ENCODE measurements around the gene CSTPP1. TPM values are rescaled to one million over a fixed set of nuclear protein-coding genes. Genes with fewer than 3 reads are reported as not detected.
"Not testable (repeated sequence)": the region's sequence is repeated elsewhere in the genome, so short reads cannot be mapped to it uniquely, and the experiment has no call there.

The CSTPP1 gene
- total RNA-seq, 1 donor, result 5.8 TPM

DNA sequence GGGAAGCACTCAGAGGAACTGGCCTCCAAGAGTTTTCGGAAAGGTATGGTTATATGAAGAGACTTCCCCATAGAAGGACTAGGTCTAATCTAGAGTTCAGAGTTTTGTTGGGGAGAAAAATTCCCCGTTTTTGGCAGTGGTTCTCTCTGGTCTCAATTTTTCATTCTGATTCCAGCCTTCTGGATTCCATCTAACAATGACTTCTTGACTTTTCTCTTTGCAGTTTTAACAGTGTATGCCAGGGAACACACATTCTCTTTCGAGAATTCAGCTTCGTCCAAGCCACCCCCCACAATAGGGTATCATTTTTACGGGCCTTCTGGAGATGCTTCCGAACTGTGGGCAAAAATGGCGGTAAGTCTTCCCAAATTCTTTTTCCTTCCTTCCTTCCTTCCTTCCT lies 115.6 kb downstream of the CSTPP1 start:
- no peaks in the 10 kb centered on the region for H3K4me1 ChIP-seq (ENCODE audit: insufficient read depth, low read length)
- H3K4me3 ChIP-seq (ENCODE audit: low read length), result no peak overlapping the region
- H3K9me3 ChIP-seq (ENCODE audit: low read depth, low read length), result no peaks in the 10 kb centered on the region
- H3K27me3 ChIP-seq (ENCODE audit: insufficient read depth, low read length), result no peaks in the 10 kb centered on the region

DNA sequence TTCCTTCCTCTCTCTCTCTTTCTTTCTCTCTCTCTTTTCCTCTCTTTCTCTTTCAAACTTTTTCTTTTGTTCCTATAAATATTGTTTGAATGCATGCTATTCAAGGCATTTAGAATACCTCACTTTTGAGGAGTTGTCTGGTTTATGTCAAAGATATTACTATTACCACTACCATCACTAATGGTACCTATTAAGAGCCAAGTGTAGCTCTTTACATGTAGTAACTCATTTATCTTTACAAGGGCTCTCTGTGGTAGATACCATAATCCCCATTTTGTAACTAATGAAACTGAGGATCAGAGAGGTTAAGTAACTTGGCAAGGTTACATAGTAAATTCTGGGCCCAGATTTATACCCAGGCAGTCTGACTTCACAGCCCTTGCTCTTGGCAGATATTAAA lies 116.0 kb downstream of the CSTPP1 start:
- Histone ChIP-seq H3K4me1 (ENCODE audit: insufficient read depth, low read length) (no peaks in the 10 kb centered on the region), H3K4me3 (ENCODE audit: low read length) (no peak overlapping the region), H3K27me3 (ENCODE audit: insufficient read depth, low read length) (no peaks in the 10 kb centered on the region), H3K9me3 (ENCODE audit: low read depth, low read length) (no peaks in the 10 kb centered on the region)

DNA sequence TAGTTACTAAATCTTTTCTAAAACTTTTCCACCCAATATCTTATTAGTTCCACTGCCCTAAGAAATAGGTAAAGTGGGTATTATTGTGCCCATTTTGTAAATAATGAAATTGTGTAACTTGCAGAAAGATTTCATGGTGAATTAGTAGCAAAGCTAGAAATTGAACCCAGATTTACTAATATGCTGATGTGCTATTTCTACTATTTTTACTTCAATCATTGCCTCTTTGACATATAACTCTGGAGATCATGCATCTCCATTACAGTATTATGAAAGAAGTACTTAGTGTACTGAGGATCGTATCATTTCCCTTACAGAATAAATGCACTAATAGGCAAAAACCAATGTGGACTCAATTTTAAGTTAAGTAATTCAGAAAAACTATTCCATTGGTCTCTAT lies 119.0 kb downstream of the CSTPP1 start:
- Histone ChIP-seq H3K9me3 (ENCODE audit: low read depth, low read length) (no peaks in the 10 kb centered on the region), H3K4me3 (ENCODE audit: low read length) (no peak overlapping the region), H3K4me1 (ENCODE audit: insufficient read depth, low read length) (no peaks in the 10 kb centered on the region), H3K27me3 (ENCODE audit: insufficient read depth, low read length) (no peaks in the 10 kb centered on the region)

DNA sequence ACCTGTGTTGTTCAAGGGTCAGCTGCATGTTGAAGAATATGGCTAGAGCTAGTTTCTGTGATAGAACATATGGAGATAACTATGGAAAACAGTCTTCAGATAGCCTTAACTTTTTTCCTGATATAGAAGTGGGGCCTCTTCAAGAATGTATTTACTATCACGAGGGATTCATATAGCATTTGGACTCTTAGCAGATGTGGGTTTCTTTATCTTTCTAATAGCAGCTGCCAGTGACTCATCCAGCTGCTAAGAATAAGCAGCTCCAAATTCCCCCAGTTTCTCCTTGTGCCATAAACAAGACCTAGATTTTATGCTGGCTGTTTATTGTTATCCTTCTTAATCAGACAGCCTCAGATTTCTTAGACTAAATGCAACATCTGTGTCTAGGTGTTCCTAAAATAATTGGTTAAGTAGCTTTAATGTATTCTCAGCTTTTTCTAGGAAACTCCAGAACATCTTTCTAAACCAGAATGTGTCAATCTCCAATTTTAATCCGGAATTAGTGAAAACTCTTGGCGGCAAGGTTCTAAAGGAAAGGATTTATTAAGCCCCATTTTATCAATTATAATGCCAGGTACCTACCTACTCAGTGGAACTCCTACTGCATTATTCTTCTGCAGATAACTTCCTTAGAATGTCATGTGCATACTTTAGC lies 119.8 kb downstream of the CSTPP1 start:
- Histone ChIP-seq H3K9me3 (ENCODE audit: low read depth, low read length) (no peaks in the 10 kb centered on the region), H3K4me3 (ENCODE audit: low read length) (no peak overlapping the region), H3K27me3 (ENCODE audit: insufficient read depth, low read length) (no peaks in the 10 kb centered on the region), H3K4me1 (ENCODE audit: insufficient read depth, low read length) (no peaks in the 10 kb centered on the region)

DNA sequence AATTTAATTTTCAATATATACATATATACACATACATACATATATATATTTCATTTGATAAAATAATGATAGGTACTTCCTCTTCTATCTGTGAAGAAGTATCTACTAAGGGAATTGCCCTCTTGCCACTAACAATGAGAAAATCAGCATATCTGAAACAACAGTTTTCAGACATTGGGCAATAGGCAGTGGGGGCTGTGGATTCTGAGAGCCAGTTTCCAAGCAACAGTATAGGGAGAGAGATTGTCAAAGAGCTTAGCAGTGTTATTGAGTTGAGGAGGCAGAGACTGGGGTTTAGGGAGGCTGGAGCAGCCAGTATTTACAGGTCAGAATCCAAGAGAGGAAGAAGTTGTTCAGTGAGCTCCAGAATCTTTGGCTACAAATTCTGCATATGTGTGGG lies 120.8 kb downstream of the CSTPP1 start:
- no peaks in the 10 kb centered on the region for H3K27me3 ChIP-seq (ENCODE audit: insufficient read depth, low read length)
- H3K4me3 ChIP-seq (ENCODE audit: low read length), result no peak overlapping the region
- H3K9me3 ChIP-seq (ENCODE audit: low read depth, low read length), result no peaks in the 10 kb centered on the region
- H3K4me1 ChIP-seq (ENCODE audit: insufficient read depth, low read length), result no peaks in the 10 kb centered on the region

DNA sequence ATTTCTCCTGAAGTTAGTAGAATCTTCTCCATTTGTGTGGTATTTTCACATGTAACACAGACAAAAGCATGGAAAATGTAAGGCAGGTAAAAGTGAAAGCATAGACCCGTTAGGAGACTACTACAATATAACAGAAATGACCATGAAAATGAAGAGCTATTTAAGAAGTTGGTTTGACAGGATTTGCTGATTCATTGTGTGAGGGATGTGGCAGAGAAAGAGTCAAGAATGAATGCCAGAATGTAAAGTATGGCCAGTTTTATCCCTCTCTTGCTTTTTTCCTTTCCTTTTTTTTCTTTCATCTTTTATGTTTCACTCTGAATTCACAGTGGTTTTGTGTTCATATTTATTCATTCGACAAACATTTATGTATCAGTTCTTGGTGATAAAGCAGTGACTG lies 124.2 kb downstream of the CSTPP1 start:
- Histone ChIP-seq H3K4me3 (ENCODE audit: low read length) (no peak overlapping the region), H3K27me3 (ENCODE audit: insufficient read depth, low read length) (no peaks in the 10 kb centered on the region), H3K9me3 (ENCODE audit: low read depth, low read length) (no peaks in the 10 kb centered on the region), H3K4me1 (ENCODE audit: insufficient read depth, low read length) (no peaks in the 10 kb centered on the region)

DNA sequence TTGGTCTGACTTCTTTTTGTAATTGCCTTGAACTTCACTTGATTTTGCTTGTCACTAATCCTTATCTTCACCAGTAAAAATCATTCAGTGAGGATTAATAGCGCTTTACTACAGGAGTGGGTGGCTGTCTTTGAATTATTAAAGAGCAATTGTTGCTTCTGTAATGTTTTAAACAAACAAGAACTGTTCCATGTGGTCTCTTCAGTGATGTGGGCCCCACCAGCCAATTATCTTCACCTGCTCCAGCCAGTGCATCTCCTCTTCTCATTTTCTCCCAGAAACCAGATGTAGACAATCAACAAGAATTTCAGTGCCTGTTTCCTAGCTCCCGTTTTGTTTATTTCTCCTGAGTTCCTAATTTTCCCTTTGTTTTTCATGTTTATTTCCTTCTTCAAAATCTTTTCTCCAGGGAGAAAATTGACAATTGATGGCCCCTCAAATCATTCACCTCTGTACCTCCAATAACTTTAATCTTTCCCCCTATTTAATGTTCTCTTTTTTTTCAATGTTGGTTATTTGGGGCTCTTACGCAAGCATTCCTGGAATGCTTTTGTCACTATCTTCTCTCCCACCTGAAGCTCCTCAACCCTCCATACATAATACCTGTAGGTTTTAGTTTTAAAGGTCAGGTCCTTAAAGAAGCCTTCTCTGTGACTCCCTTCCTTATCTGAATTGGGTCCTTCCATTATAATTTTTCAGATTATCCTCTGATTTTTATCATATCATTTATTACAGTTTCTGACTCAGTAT lies 125.0 kb downstream of the CSTPP1 start:
- H3K9me3 ChIP-seq (ENCODE audit: low read depth, low read length), result no peaks in the 10 kb centered on the region
- no peaks in the 10 kb centered on the region for H3K4me1 ChIP-seq (ENCODE audit: insufficient read depth, low read length)
- H3K4me3 ChIP-seq (ENCODE audit: low read length), result no peak overlapping the region
- H3K27me3 ChIP-seq (ENCODE audit: insufficient read depth, low read length), result no peaks in the 10 kb centered on the region

DNA sequence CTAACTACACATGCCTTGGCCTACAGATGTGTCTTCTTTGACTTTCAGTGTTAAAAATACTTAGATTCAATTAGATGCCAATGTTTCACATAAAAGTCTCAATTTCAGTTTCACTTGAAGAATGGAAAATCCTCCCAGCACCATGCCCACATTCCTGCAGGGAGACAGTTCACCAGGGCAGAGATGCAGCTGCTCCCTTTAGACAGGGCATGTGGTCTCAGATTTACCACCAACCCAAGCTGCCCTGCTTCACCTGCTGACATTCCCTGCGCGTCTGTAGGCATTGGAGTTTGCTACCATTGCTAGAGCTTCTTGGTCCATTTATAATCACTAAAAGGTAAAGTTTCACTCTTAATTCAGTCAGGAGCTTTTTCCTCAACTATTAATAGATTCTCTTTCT lies 126.2 kb downstream of the CSTPP1 start:
- H3K27me3 ChIP-seq (ENCODE audit: insufficient read depth, low read length), result no peaks in the 10 kb centered on the region
- H3K4me3 ChIP-seq (ENCODE audit: low read length), result no peak overlapping the region
- no peaks in the 10 kb centered on the region for H3K4me1 ChIP-seq (ENCODE audit: insufficient read depth, low read length)
- no peaks in the 10 kb centered on the region for H3K9me3 ChIP-seq (ENCODE audit: low read depth, low read length)

DNA sequence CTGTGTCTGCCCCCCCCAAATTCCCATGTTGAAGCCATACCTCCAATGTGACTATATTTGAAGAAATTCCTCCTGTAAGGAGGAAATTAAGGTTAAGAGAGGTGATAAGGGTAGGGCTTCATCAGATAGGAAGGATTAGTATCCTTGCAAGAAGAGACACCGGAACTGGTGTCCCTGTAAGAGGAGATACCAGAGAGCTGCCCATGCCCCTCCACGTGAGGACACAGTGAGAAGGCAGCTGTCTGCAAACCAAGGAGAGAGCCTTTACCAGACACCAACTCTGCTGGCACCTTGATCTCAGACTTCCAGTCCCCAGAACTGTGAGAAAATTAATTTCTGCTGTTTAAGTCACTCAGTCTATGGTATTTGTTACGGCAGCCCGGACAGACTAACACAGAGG lies 130.8 kb downstream of the CSTPP1 start:
- Histone ChIP-seq H3K9me3 (ENCODE audit: low read depth, low read length) (no peaks in the 10 kb centered on the region), H3K27me3 (ENCODE audit: insufficient read depth, low read length) (no peaks in the 10 kb centered on the region), H3K4me1 (ENCODE audit: insufficient read depth, low read length) (no peaks in the 10 kb centered on the region), H3K4me3 (ENCODE audit: low read length) (no peak overlapping the region)

DNA sequence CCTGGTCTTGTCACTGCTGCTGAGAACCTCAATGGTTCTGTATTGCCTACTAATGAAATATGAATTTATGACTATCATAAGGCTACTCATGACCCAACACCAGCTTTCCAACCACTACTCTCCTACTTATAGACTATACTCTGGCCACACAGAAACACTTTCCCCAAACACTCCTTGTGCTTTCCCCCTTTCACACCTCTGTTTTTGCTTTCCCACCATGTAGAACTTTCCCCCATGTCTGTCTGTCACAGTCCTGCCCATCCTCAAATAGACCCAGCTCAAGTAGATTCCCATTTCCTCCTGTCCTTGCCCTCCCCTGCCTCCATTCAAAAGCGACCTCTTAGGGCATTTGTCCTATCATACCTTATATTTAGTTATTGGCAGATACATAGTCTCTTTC lies 134.2 kb downstream of the CSTPP1 start:
- Histone ChIP-seq H3K27me3 (ENCODE audit: insufficient read depth, low read length) (no peaks in the 10 kb centered on the region), H3K4me1 (ENCODE audit: insufficient read depth, low read length) (no peaks in the 10 kb centered on the region), H3K9me3 (ENCODE audit: low read depth, low read length) (no peaks in the 10 kb centered on the region), H3K4me3 (ENCODE audit: low read length) (no peak overlapping the region)

DNA sequence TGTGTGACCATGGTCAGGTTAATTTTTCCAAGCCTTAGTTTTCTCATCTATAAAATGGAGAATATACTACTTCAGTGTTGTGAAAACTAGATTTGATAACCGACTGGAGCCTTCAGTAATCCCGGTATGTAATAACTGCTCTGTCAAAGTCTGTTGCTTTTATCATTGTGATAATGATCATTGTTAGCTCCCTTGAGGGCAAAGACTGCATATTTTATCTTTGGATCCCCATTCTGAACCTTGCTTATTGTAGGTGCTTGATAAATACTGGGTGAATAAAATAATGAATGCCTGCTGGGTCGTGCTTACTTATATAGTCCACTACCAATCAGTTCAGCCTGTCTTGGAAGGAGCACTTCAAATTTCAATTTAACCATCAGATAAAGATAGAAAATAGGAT lies 134.8 kb downstream of the CSTPP1 start:
- H3K4me3 ChIP-seq (ENCODE audit: low read length), result no peak overlapping the region
- H3K9me3 ChIP-seq (ENCODE audit: low read depth, low read length), result no peaks in the 10 kb centered on the region
- H3K4me1 ChIP-seq (ENCODE audit: insufficient read depth, low read length), result no peaks in the 10 kb centered on the region
- no peaks in the 10 kb centered on the region for H3K27me3 ChIP-seq (ENCODE audit: insufficient read depth, low read length)

DNA sequence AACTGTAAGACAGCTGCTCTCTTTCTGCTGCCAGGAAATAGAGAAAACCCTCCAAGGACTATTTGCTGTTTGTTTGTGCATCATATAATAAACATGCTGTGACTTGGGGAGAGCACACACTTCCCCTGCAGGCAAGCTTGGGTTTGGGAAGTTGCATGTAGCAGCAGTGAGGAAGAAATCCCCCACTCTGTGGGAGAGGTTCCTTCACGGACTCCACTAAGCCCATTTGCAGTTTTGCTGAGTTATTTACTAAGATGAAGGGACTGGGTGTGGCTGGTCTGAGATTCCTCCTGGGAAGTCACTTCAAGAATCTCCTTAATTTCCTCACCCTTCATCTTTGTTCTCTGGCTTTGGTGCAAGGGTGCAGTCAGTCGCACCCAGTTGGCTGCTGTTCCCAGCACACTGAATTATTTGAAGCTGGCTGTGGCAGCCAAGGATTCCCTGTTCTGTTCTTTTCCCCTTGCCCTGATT lies 135.3 kb downstream of the CSTPP1 start:
- H3K4me3 ChIP-seq (ENCODE audit: low read length), result no peak overlapping the region
- H3K4me1 ChIP-seq (ENCODE audit: insufficient read depth, low read length), result no peaks in the 10 kb centered on the region
- no peaks in the 10 kb centered on the region for H3K27me3 ChIP-seq (ENCODE audit: insufficient read depth, low read length)
- no peaks in the 10 kb centered on the region for H3K9me3 ChIP-seq (ENCODE audit: low read depth, low read length)

DNA sequence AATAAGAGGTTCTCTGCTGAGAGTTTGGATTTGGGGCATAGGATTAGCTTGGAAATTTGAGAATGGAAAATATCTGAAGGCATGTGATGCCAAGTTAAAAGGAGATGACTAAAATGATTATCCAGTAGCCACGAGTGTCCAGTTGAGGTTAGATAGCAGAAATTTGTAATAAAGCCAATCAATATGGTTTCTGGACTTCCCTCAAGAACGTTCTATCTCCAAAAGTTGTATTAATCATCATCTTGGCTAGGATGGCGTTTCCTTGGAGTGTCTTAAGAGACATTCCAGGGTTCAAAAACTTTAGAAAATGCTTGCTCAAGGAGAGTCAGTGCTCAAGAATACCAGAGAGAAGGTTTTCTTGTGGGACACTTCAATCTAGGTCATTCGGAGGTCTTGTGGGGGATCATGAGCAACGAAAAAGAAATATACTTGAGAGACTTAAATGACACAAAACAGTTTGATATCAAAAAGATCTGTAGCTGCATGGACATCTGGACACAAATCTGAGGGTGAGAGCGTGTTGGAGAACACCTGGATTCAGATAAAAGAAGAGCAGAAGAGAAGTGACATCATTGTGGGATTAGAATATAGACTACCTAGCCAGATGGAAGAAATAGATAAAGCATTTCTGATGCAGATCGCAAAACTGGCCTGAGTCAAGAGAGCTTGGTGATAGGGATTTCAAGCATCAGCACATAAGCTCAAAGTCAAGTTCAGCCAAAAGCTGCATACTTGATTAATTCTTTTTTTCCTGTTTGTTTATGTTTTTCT lies 142.4 kb downstream of the CSTPP1 start:
- H3K4me3 ChIP-seq (ENCODE audit: low read length), result no peak overlapping the region
- H3K9me3 ChIP-seq (ENCODE audit: low read depth, low read length), result no peaks in the 10 kb centered on the region
- H3K27me3 ChIP-seq (ENCODE audit: insufficient read depth, low read length), result no peaks in the 10 kb centered on the region
- H3K4me1 ChIP-seq (ENCODE audit: insufficient read depth, low read length), result no peaks in the 10 kb centered on the region

DNA sequence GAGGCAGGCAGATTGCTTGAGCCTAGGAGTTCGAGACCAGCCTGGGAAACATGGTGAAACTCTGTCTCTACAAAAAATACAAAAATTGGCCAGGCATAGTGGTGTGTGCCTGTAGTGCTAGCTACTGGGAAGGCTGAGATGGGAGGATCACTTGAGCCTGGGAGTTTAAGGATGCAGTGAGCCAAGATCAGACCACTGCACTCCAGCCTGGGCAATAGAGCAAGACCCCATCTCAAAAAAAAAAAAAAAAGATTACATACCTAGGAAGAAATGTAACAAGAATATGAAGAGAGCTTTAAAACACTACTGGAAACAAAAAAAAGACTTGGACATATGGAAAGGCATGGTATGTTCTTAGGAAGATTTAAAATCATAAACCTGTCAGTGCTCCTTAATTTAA lies 144.2 kb downstream of the CSTPP1 start:
- H3K9me3 ChIP-seq (ENCODE audit: low read depth, low read length); H3K27me3 ChIP-seq (ENCODE audit: insufficient read depth, low read length); H3K4me1 ChIP-seq (ENCODE audit: insufficient read depth, low read length); H3K4me3 ChIP-seq (ENCODE audit: low read length): not testable (repeated sequence)

DNA sequence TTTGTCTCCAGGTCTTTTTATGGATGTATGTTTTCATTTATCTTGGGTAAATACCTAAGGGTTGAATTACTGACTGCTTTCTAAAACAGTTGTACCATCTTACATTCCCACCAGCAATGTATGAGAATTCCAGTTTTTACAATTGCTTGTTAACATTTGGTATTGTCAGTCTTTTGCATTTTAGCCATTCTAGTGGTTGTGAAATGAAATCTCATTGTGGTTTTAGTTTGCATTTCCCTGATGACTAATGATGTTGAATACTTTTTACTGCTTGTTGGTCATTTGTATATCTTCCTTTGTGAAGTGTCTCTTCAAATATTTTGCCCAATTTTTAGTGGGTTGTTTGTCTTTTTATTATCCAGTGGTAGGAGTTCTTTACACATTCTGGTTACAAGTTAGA lies 147.4 kb downstream of the CSTPP1 start:
- H3K27me3 ChIP-seq (ENCODE audit: insufficient read depth, low read length), result no peaks in the 10 kb centered on the region
- H3K4me3 ChIP-seq (ENCODE audit: low read length), result no peak overlapping the region
- H3K9me3 ChIP-seq (ENCODE audit: low read depth, low read length), result no peaks in the 10 kb centered on the region
- no peaks in the 10 kb centered on the region for H3K4me1 ChIP-seq (ENCODE audit: insufficient read depth, low read length)
